IMR-90 (cell line): ENCODE measurements around the gene USP5. TPM values are rescaled to one million over a fixed set of nuclear protein-coding genes. Genes with fewer than 3 reads are reported as not detected.

ENCODE experiments used
- ATAC-seq: fragments of 200-7000 bp; cut with Tn5 transposase; 2 replicates; pipeline ENCODE4 v1.9.1; 2020; ENCODE audit warnings: low read depth, mild to moderate bottlenecking, moderate library complexity
- BruUV-seq: library from RNA; stranded (reverse); fragments of 400-500 nt; replicated peaks from 2 replicates; lab custom pipeline; 2021; lab: Mats Ljungman, UMichigan
- CTCF ChIA-PET: fragments of 300-600 bp; formaldehyde crosslinking; extraction: SDS; loops from one replicate; lab custom pipeline; 2021; ENCODE audit warnings: antibody characterized with exemption; lab: Yijun Ruan, JAX
- POLR2A ChIA-PET: fragments of 300-600 bp; sonication (Branson Sonifier 250); formaldehyde crosslinking; loops from one replicate; lab custom pipeline; 2022; ENCODE audit warnings: antibody characterized with exemption; ENCODE audit not compliant: unreplicated experiment; lab: Charles Lee
- DNase-seq: peaks from one replicate; pipeline ENCODE4 v3.0.0; 2013
- H2AFZ ChIP-seq: replicated peaks from 2 replicates; pipeline ENCODE3; 2013; ENCODE audit warnings: low read length, mild to moderate bottlenecking; ENCODE audit not compliant: poor library complexity
- H2AK5ac ChIP-seq: 2 replicates; pipeline ENCODE4 v1.6.1; 2013; ENCODE audit warnings: low read depth, low read length, inconsistent platforms
- H2AK9ac ChIP-seq: replicated peaks from 2 replicates; pipeline ENCODE3; 2013; ENCODE audit warnings: mild to moderate bottlenecking, low read depth, low read length, moderate library complexity; ENCODE audit not compliant: poor library complexity
- H2BK120ac ChIP-seq: 2 replicates; pipeline ENCODE4 v1.6.1; 2013; ENCODE audit warnings: low read depth, low read length, inconsistent platforms
- H2BK15ac ChIP-seq: 3 replicates; pipeline ENCODE4 v1.6.1; 2013; ENCODE audit warnings: low read depth, low read length, inconsistent platforms
- H2BK20ac ChIP-seq: 2 replicates; pipeline ENCODE4 v1.6.1; 2013; ENCODE audit warnings: low read depth, mild to moderate bottlenecking, inconsistent platforms, low read length, moderate library complexity
- H2BK5ac ChIP-seq: 2 replicates; pipeline ENCODE4 v1.6.1; 2013; ENCODE audit warnings: mild to moderate bottlenecking, low read depth, low read length, inconsistent platforms; ENCODE audit not compliant: poor library complexity, severe bottlenecking
- H3K14ac ChIP-seq: replicated peaks from 2 replicates; pipeline ENCODE4 v1.6.1; 2013; ENCODE audit warnings: low read depth, low read length, inconsistent platforms
- H3K18ac ChIP-seq: 2 replicates; pipeline ENCODE4 v1.6.1; 2013; ENCODE audit warnings: low read depth, low read length, control low read depth
- H3K23ac ChIP-seq: 2 replicates; pipeline ENCODE4 v1.6.1; 2013; ENCODE audit warnings: low read depth, low read length, inconsistent platforms
- H3K27ac ChIP-seq: 2 replicates; pipeline ENCODE4 v1.5.1; 2013; ENCODE audit warnings: mild to moderate bottlenecking, control low read depth, low read length; ENCODE audit not compliant: insufficient read depth
- H3K27me3 ChIP-seq: 2 replicates; pipeline ENCODE4 v1.6.1; 2013; ENCODE audit warnings: low read length; ENCODE audit not compliant: control insufficient read depth, insufficient read depth
- H3K36me3 ChIP-seq: 2 replicates; pipeline ENCODE4 v1.6.1; 2013; ENCODE audit warnings: low read length, mixed read lengths; ENCODE audit not compliant: control insufficient read depth, insufficient read depth
- H3K4ac ChIP-seq: 2 replicates; pipeline ENCODE4 v1.6.1; 2013; ENCODE audit warnings: low read depth, low read length, inconsistent platforms
- H3K4me1 ChIP-seq: 2 replicates; pipeline ENCODE4 v1.6.1; 2013; ENCODE audit warnings: low read length, mixed read lengths; ENCODE audit not compliant: control insufficient read depth, insufficient read depth
- H3K4me2 ChIP-seq: 2 replicates; pipeline ENCODE4 v1.6.1; 2013; ENCODE audit warnings: low read depth, mild to moderate bottlenecking, control low read depth, low read length, moderate library complexity
- H3K4me3 ChIP-seq: 2 replicates; pipeline ENCODE4 v1.5.1; 2013; ENCODE audit warnings: low read depth, mild to moderate bottlenecking, control low read depth, low read length, moderate library complexity; ENCODE audit not compliant: insufficient read depth
- H3K56ac ChIP-seq: 2 replicates; pipeline ENCODE4 v1.6.1; 2013; ENCODE audit warnings: low read length, inconsistent platforms; ENCODE audit not compliant: insufficient read depth; ENCODE audit errors: extremely low read depth
- H3K79me1 ChIP-seq, 2 experiments: 2 replicates each; pipeline ENCODE4 v1.6.1; 2013; ENCODE audit warnings: low read length in 2 of 2, inconsistent platforms in 1 of 2, low read depth in 1 of 2
- H3K9ac ChIP-seq: 2 replicates; pipeline ENCODE4 v1.6.1; 2013; ENCODE audit warnings: low read depth, low read length, control low read depth
- H3K9me1 ChIP-seq: 2 replicates; pipeline ENCODE4 v1.6.1; 2013; ENCODE audit warnings: low read length, inconsistent platforms; ENCODE audit not compliant: insufficient read depth
- H3K9me3 ChIP-seq: 2 replicates; pipeline ENCODE4 v1.6.1; 2013; ENCODE audit warnings: low read length; ENCODE audit not compliant: control insufficient read depth, insufficient read depth
- H4K20me1 ChIP-seq: 2 replicates; pipeline ENCODE4 v1.6.1; 2013; ENCODE audit warnings: low read length, inconsistent platforms; ENCODE audit not compliant: insufficient read depth
- H4K5ac ChIP-seq: 2 replicates; pipeline ENCODE4 v1.6.1; 2013; ENCODE audit warnings: mild to moderate bottlenecking, low read depth, low read length, control low read depth
- H4K8ac ChIP-seq, 2 experiments: 2 replicates each; pipeline ENCODE4 v1.6.1; 2013; ENCODE audit warnings: low read depth in 2 of 2, low read length in 2 of 2, control low read depth in 1 of 2, inconsistent platforms in 1 of 2
- H4K91ac ChIP-seq: 2 replicates; pipeline ENCODE4 v1.6.1; 2013; ENCODE audit warnings: low read depth, low read length, inconsistent platforms; ENCODE audit not compliant: insufficient read depth
- CHD1 ChIP-seq: IDR thresholded peaks from 2 replicates; pipeline ENCODE4 v1.6.1; 2012; ENCODE audit warnings: low read depth, low read length, improper control_type of control experiment
- RAD21 ChIP-seq: IDR thresholded peaks from 2 replicates; pipeline ENCODE4 v1.6.1; 2012; ENCODE audit warnings: low read length, improper control_type of control experiment
- WGBS, 2 experiments: methylation state at CpG; one replicate each; pipeline versions ENCODE4 v1.1.5 to v1.1.7; 2013; ENCODE audit warnings: missing lambda C conversion rate in 2 of 2; ENCODE audit not compliant: insufficient read length in 1 of 2; ENCODE audit errors: extremely low coverage in 2 of 2; 5-methylcytosine and 5-hydroxymethylcytosine counted together
- dilution Hi-C: fragments of 300-500 bp; cut with HindIII; formaldehyde crosslinking; loops from one replicate; pipeline ENCODE4 v1.14.3; 2018; ENCODE audit warnings: low sequenced_read_pairs; ENCODE audit not compliant: unreplicated experiment
- in situ Hi-C: fragments of 300-500 bp; cut with MboI; formaldehyde crosslinking; loops from 3 replicates; pipeline ENCODE4 v1.14.3; 2019; ENCODE audit warnings: low sequenced_read_pairs, inconsistent platforms, mixed read lengths
- intact Hi-C: fragments of 100-400 bp; cut with micrococcal nuclease; formaldehyde crosslinking; loops from 2 replicates; pipeline ENCODE4 v1.10.0; 2022
- polyA plus RNA-seq, 3 experiments: library from polyadenylated mRNA; depleted of rRNA; stranded (reverse); fragments of >200 nt; gene quantifications; 2 replicates each; pipeline ENCODE4 v1.2.3, GENCODE V29; 2012; ENCODE audit warnings: low replicate concordance in 1 of 3
- total RNA-seq: library from RNA; depleted of rRNA; stranded (reverse); fragments of >200 nt; gene quantifications from 2 replicates; pipeline ENCODE4 v1.2.3, GENCODE V29; 2012
- TF ChIP-seq, protein P1 (sequence below): conservative IDR thresholded peaks from 2 replicates; pipeline ENCODE4 v1.5.1; 2012; ENCODE audit warnings: mild to moderate bottlenecking, low read depth, low read length, improper control_type of control experiment

The USP5 gene
- total and polyA plus RNA-seq, 2 of the 4 experiments (the other 2 are of a cell fraction) = 69.7 to 125 TPM

DNA sequence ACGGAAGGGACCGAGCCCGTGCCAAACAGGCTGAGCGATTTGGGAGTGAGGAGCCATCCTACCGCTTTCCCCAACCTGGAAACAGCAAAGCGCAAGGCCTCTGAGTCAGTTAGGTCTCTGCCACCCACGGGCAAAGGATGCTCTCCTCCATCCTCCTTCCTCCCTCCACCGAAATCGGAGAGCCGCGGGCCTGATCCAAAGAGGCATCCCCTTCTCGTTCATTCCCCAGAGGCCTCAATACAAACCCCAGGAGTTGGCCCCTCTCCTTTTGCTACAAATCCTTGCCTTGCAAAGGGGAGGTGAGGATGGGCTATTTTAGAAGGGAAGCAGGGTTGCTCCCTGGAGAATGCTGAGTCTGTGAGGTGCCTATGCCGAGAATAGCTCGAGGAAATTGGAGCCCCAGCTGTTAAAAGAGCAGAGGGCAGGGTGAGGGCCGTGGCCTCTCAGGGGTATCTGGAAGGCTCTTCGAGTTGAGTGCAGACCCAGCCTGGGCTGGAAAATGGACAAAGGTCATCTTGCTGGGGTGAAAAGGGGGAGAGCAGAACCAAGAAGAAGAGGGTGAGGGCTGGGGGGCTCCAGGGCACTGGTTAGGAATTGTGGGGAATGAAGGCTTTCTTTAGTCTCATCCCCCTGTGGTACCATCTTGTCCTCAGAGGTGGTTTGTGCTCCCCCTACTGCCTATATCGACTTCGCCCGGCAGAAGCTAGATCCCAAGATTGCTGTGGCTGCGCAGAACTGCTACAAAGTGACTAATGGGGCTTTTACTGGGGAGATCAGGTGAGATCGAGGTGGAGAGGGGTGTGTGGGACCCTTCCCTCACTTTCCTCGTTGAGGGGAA is 16.5 kb downstream of the USP5 start:
- peaks cover 51% of the 10 kb centered on the region for H4K20me1 ChIP-seq
- H3K9ac ChIP-seq = peak overlapping the region; percentile 100
- dilution Hi-C loops = no loop called here
- POLR2A ChIA-PET = interaction anchor here (1.2 to 1.9 kb wide), 2 partner anchors 16 to 57 kb away, joined by 3 to 6 read pairs; partner anchors contain the start of gene USP5
- H3K14ac ChIP-seq = peak overlapping the region; percentile 91
- H3K23ac ChIP-seq = peak overlapping the region; percentile 97
- 0 out of 2 replicates have a peak, but pooled peaks cover 7% of the 10 kb centered on the region for H3K9me1 ChIP-seq
- peak overlapping the region; percentile 97 for H2AK5ac ChIP-seq
- peak overlapping the region; percentile 94 for H3K4me2 ChIP-seq
- H3K56ac ChIP-seq = peak overlapping the region; percentile 91
- intact Hi-C loops = loop anchor here (2.0 to 5.0 kb wide), 3 partner anchors 16 to 769 kb away; partner anchors contain the start of genes RNU7-1 and USP5
- H3K4ac ChIP-seq = peak overlapping the region; percentile 93
- no peaks in the 10 kb centered on the region for H3K9me3 ChIP-seq
- peaks cover 46% of the 10 kb centered on the region for H3K36me3 ChIP-seq
- ATAC-seq (peak; percentile 0; the same call in 1 of the 2 replicates), DNase-seq (peak; percentile 29)
- H3K27ac ChIP-seq = peak overlapping the region; percentile 97
- BruUV-seq = no TSS peak
- peak overlapping the region; percentile 69 for H3K18ac ChIP-seq
- WGBS, 2 experiments = 0% methylated on average over 6 of the region's 22 CpGs; no CpG with 5 or more reads in 1 of the 2 experiments
- peak overlapping the region; percentile 65 to 87 for H4K8ac ChIP-seq
- peak overlapping the region; percentile 87 for H3K4me3 ChIP-seq
- peak overlapping the region; percentile 79 for H4K91ac ChIP-seq
- TF ChIP-seq RAD21 = no peak
- peak; percentile 61; the same call in 1 of the 2 replicates for TF ChIP-seq CHD1
- TF ChIP-seq, protein P1, sequence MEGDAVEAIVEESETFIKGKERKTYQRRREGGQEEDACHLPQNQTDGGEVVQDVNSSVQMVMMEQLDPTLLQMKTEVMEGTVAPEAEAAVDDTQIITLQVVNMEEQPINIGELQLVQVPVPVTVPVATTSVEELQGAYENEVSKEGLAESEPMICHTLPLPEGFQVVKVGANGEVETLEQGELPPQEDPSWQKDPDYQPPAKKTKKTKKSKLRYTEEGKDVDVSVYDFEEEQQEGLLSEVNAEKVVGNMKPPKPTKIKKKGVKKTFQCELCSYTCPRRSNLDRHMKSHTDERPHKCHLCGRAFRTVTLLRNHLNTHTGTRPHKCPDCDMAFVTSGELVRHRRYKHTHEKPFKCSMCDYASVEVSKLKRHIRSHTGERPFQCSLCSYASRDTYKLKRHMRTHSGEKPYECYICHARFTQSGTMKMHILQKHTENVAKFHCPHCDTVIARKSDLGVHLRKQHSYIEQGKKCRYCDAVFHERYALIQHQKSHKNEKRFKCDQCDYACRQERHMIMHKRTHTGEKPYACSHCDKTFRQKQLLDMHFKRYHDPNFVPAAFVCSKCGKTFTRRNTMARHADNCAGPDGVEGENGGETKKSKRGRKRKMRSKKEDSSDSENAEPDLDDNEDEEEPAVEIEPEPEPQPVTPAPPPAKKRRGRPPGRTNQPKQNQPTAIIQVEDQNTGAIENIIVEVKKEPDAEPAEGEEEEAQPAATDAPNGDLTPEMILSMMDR = peak; percentile 30; the same call in 1 of the 2 replicates
- H2BK15ac ChIP-seq = no peak overlapping the region
- in situ Hi-C loops = loop anchor here (5.0 kb wide), 1 partner anchor 94 kb away; no protein-coding TSS in a partner anchor
- H2BK5ac ChIP-seq = peak overlapping the region; percentile 95
- H2BK120ac ChIP-seq = no peak overlapping the region; the same call in 1 of the 2 replicates
- H2AFZ ChIP-seq = peak overlapping the region; percentile 88
- H3K79me1 ChIP-seq = peaks cover 23 to 55% of the 10 kb centered on the region in 2 experiments
- H2AK9ac ChIP-seq = peak overlapping the region; percentile 100
- peak overlapping the region; percentile 26 for H4K5ac ChIP-seq
- CTCF ChIA-PET = interaction anchor here (0.6 to 2.0 kb wide), 3 partner anchors 23 to 1245 kb away, joined by 3 to 8 read pairs (median 3); no protein-coding TSS in a partner anchor
- peak overlapping the region; percentile 24; the same call in 1 of the 2 replicates for H2BK20ac ChIP-seq
- no peaks in the 10 kb centered on the region for H3K27me3 ChIP-seq
- peaks cover 19% of the 10 kb centered on the region for H3K4me1 ChIP-seq
